CD4-positive, alpha-beta memory T cell (primary cell): ENCODE results near the gene FMO5. TPM values are rescaled to one million over a fixed set of nuclear protein-coding genes. Genes with fewer than 3 reads are reported as not detected.
A peak's percentile ranks its signal among the peaks of the same experiment; 100 is the strongest.
"Not testable (repeated sequence)": the region's sequence is repeated elsewhere in the genome, so short reads cannot be mapped to it uniquely, and the experiment has no call there.

ENCODE experiments used
- CTCF ChIA-PET: fragments of 350-600 bp; sonication (Branson Sonifier 250); formaldehyde crosslinking; loops from one replicate; lab custom pipeline; 2021; ENCODE audit warnings: inconsistent platforms; ENCODE audit not compliant: partially characterized antibody; lab: Charles Lee
- POLR2A ChIA-PET: fragments of 350-600 bp; sonication (Branson Sonifier 250); formaldehyde crosslinking; loops from one replicate; lab custom pipeline; 2021; ENCODE audit not compliant: partially characterized antibody; lab: Charles Lee
- DNase-seq, 5 donors: peaks; one replicate each; pipeline versions ENCODE4 v3.0.0 to v3.0.0-alpha.2; 2020 to 2022; ENCODE audit warnings: mixed read lengths in 1 of 5
- H3K27ac ChIP-seq: one replicate; pipeline ENCODE4 v1.7.0; 2013; ENCODE audit warnings: low read depth, low read length
- H3K27me3 ChIP-seq: 2 replicates; pipeline ENCODE4 v1.7.0; 2013; ENCODE audit warnings: mild to moderate bottlenecking, low read length, moderate library complexity; ENCODE audit not compliant: insufficient read depth
- H3K36me3 ChIP-seq: 2 replicates; pipeline ENCODE4 v1.7.0; 2013; ENCODE audit warnings: mild to moderate bottlenecking, low read length, moderate library complexity; ENCODE audit not compliant: insufficient read depth
- H3K4me1 ChIP-seq: 2 replicates; pipeline ENCODE4 v1.7.0; 2013; ENCODE audit warnings: mild to moderate bottlenecking, low read length, moderate library complexity; ENCODE audit not compliant: insufficient read depth
- H3K4me3 ChIP-seq, 2 donors: one replicate each; pipeline ENCODE4 v1.7.0; 2013; ENCODE audit warnings: low read length in 2 of 2, mild to moderate bottlenecking in 1 of 2
- H3K9me3 ChIP-seq, 2 donors: one replicate each; pipeline ENCODE4 v1.7.0; 2013; ENCODE audit warnings: low read length in 2 of 2, control low read depth in 1 of 2; ENCODE audit not compliant: control insufficient read depth in 1 of 2
- H3K27ac Mint-ChIP-seq, 7 donors: one replicate each; pipeline ENCODE4 v1.8.0; 2020 to 2021; ENCODE audit warnings: mixed read lengths in 7 of 7, mild to moderate bottlenecking in 6 of 7, inconsistent platforms in 3 of 7, moderate library complexity in 3 of 7
- H3K27me3 Mint-ChIP-seq, 2 donors: one replicate each; pipeline ENCODE4 v1.8.0; 2020 to 2021; ENCODE audit warnings: mixed read lengths in 2 of 2
- H3K36me3 Mint-ChIP-seq, 2 donors: one replicate each; pipeline ENCODE4 v1.8.0; 2020 to 2021; ENCODE audit warnings: mixed read lengths in 2 of 2, inconsistent platforms in 1 of 2, mild to moderate bottlenecking in 1 of 2
- H3K4me1 Mint-ChIP-seq, 4 donors: one replicate each; pipeline ENCODE4 v1.8.0; 2020 to 2021; ENCODE audit warnings: mixed read lengths in 4 of 4, mild to moderate bottlenecking in 1 of 4
- H3K4me3 Mint-ChIP-seq, 8 donors: one replicate each; pipeline ENCODE4 v1.8.0; 2020 to 2021; ENCODE audit warnings: mixed read lengths in 8 of 8, mild to moderate bottlenecking in 7 of 8, moderate library complexity in 6 of 8, inconsistent platforms in 3 of 8
- H3K9me3 Mint-ChIP-seq, 8 donors: one replicate each; pipeline ENCODE4 v1.8.0; 2020 to 2021; ENCODE audit warnings: mixed read lengths in 8 of 8, mild to moderate bottlenecking in 5 of 8, inconsistent platforms in 3 of 8, moderate library complexity in 1 of 8
- intact Hi-C: fragments of 100-400 bp; cut with micrococcal nuclease; formaldehyde crosslinking; loops from one replicate; pipeline ENCODE4 v1.15.1; 2023
- polyA plus RNA-seq, 2 donors: library from polyadenylated mRNA; unstranded; fragments of 300-500 nt; fragmentation: Illumina TruSeq; gene quantifications; one replicate each; pipeline ENCODE4 v1.2.3, GENCODE V29; 2021
- total RNA-seq, 2 experiments: library from RNA; stranded (reverse); gene quantifications; one replicate each; pipeline ENCODE4 v1.2.3, GENCODE V29; 2021

The FMO5 gene
- total and polyA plus RNA-seq, 4 experiments from 2014 or later, result 1.0 to 1.5 (median 1.4) TPM

- Histone ChIP-seq H3K9me3 (no peaks in the 10 kb centered on the region), H3K4me1 (peaks cover 39% of the 10 kb centered on the region), H3K4me3 (no peak overlapping the region), H3K27ac (no peak overlapping the region), H3K36me3 (no peaks in the 10 kb centered on the region), H3K27me3 (no peaks in the 10 kb centered on the region)
- peaks cover 40 to 66% (median 44%) of the 10 kb centered on the region in 4 donors for H3K4me1 Mint-ChIP-seq
- ChIA-PET POLR2A (interaction anchor here (4.3 kb wide), 1 partner anchor 74 kb away, joined by 54 read pairs; the partner anchor contains the start of gene PRKAB2), CTCF (no interaction called here)
- intact Hi-C loops, result no loop called here
- H3K27ac Mint-ChIP-seq, result peak overlapping the region in 1 of 7 donors; percentile 68
- no peaks in the 10 kb centered on the region for H3K27me3 Mint-ChIP-seq
- H3K9me3 Mint-ChIP-seq, result no peaks in the 10 kb centered on the region
- no peak for DNase-seq
- peaks cover 0 to 4% of the 10 kb centered on the region in 2 donors for H3K36me3 Mint-ChIP-seq
- peak overlapping the region in 2 of 8 donors; percentile 28 to 31 for H3K4me3 Mint-ChIP-seq
These were observed 20.0 kb upstream of the FMO5 start for GRCh38 chr1:147245129-147245528.

- Mint-ChIP-seq H3K27me3 (peaks cover 0 to 1% of the 10 kb centered on the region in 2 donors), H3K9me3 (no peaks in the 10 kb centered on the region), H3K4me3 (peak overlapping the region; percentile 92 to 97 (median 95)), H3K27ac (peak overlapping the region in 4 of 7 donors; percentile 2 to 92 (median 76)), H3K36me3 (peaks cover 0 to 4% of the 10 kb centered on the region in 2 donors), H3K4me1 (peaks cover 34 to 57% (median 36%) of the 10 kb centered on the region in 4 donors)
- intact Hi-C loops, result loop anchor here (2.0 kb wide), 1 partner anchor 159 kb away; no protein-coding TSS in a partner anchor
- peak overlapping the region; percentile 70 for H3K27ac ChIP-seq
- DNase-seq, result no peak
- CTCF ChIA-PET, result interaction anchor here (0.7 to 3.4 kb wide), 11 partner anchors 9 to 128 kb away, joined by 3 to 57 read pairs (median 5); partner anchors contain the start of genes FMO5 and PRKAB2
- peaks cover 39% of the 10 kb centered on the region for H3K4me1 ChIP-seq
- H3K4me3 ChIP-seq, result peak overlapping the region; percentile 21 to 84
- H3K27me3 ChIP-seq, result no peaks in the 10 kb centered on the region
- POLR2A ChIA-PET, result interaction anchor here (1.2 to 4.3 kb wide), 2 partner anchors 19 to 72 kb away, joined by 7 to 54 read pairs; partner anchors contain the start of genes FMO5 and PRKAB2
- H3K36me3 ChIP-seq, result no peaks in the 10 kb centered on the region
- H3K9me3 ChIP-seq, result no peaks in the 10 kb centered on the region
These were observed 18.7 kb upstream of the FMO5 start for GRCh38 chr1:147243841-147244240.

GRCh38 chr1:147243228-147243685, 18.1 kb upstream of the FMO5 start:
- H3K27me3 ChIP-seq, result no peaks in the 10 kb centered on the region
- H3K4me1 ChIP-seq, result peaks cover 39% of the 10 kb centered on the region
- CTCF ChIA-PET, result interaction anchor here (0.7 to 3.4 kb wide), 12 partner anchors 10 to 127 kb away, joined by 3 to 57 read pairs (median 4); partner anchors contain the start of genes FMO5 and PRKAB2
- H3K4me1 Mint-ChIP-seq, result peaks cover 32 to 53% (median 34%) of the 10 kb centered on the region in 4 donors
- peak overlapping the region; percentile 92 to 97 (median 95) for H3K4me3 Mint-ChIP-seq
- peak overlapping the region; percentile 70 for H3K27ac ChIP-seq
- peak overlapping the region; percentile 48 to 93 (median 75) for H3K27ac Mint-ChIP-seq
- peaks cover 0 to 4% of the 10 kb centered on the region in 2 donors for H3K36me3 Mint-ChIP-seq
- DNase-seq, result no peak
- POLR2A ChIA-PET, result interaction anchor here (1.2 to 4.3 kb wide), 2 partner anchors 18 to 72 kb away, joined by 7 to 54 read pairs; partner anchors contain the start of genes FMO5 and PRKAB2
- peak overlapping the region; percentile 21 to 84 for H3K4me3 ChIP-seq
- H3K27me3 Mint-ChIP-seq, result peaks cover 0 to 1% of the 10 kb centered on the region in 2 donors
- no peaks in the 10 kb centered on the region for H3K9me3 ChIP-seq
- no peaks in the 10 kb centered on the region for H3K9me3 Mint-ChIP-seq
- H3K36me3 ChIP-seq, result no peaks in the 10 kb centered on the region
- intact Hi-C loops, result loop anchor here (2.0 kb wide), 1 partner anchor 158 kb away; no protein-coding TSS in a partner anchor

- CTCF ChIA-PET, result interaction anchor here (0.6 to 3.4 kb wide), 28 partner anchors 11 to 253 kb away, joined by 3 to 57 read pairs (median 4); partner anchors contain the start of genes FMO5 and PRKAB2
- Mint-ChIP-seq H3K27me3 (peaks cover 0 to 1% of the 10 kb centered on the region in 2 donors), H3K36me3 (peaks cover 0 to 4% of the 10 kb centered on the region in 2 donors), H3K4me1 (peaks cover 29 to 49% (median 31%) of the 10 kb centered on the region in 4 donors), H3K9me3 (no peaks in the 10 kb centered on the region), H3K4me3 (peak within 1 kb of the TSS; percentile 92 to 97 (median 96)), H3K27ac (peak within 1 kb of the TSS; percentile 60 to 93 (median 79))
- Histone ChIP-seq H3K4me3 (peak within 1 kb of the TSS; percentile 21 to 84), H3K4me1 (peaks cover 37% of the 10 kb centered on the region), H3K27ac (peak within 1 kb of the TSS; percentile 70), H3K36me3 (no peaks in the 10 kb centered on the region), H3K27me3 (no peaks in the 10 kb centered on the region), H3K9me3 (no peaks in the 10 kb centered on the region)
- intact Hi-C loops, result loop anchor here (1.0 to 2.0 kb wide), 3 partner anchors 17 to 158 kb away; partner anchors contain the start of genes FMO5 and PRKAB2
- DNase-seq, result peak; percentile 91 to 93 (median 92)
- POLR2A ChIA-PET, result interaction anchor here (0.6 to 4.3 kb wide), 5 partner anchors 17 to 158 kb away, joined by 3 to 54 read pairs (median 10); partner anchors contain the start of genes FMO5 and PRKAB2
These were observed 17.5 kb upstream of the FMO5 start, which contains the start of gene CHD1L for GRCh38 chr1:147242449-147243227. TSS of gene CHD1L (plus strand) at chr1:147242684. CDS start at chr1:147242704, 20 bp downstream.

DNA sequence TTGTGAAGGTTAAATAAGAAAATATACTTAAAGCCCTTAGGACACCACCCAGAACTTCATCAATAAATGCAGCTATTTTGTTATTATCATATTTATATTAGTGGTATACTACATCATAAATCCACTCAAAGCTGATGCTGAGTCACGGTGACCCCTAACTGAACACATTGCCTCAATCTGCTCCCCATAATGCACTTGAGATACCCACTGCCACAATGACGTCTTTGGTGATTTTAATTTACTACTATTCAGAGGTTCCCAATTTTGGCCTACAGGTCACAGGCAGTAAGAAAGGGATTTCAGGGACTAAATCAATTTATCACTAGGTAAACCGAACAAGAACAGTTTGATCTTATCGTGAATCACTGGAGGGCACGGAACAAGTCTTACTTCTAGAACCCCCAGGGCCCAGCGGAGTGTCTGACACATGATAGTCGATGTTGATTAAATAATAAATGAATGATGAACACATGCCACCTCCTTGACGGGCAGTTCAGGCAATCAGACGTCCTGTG, 16.9 kb upstream of the FMO5 start:
- peaks cover 0 to 4% of the 10 kb centered on the region in 2 donors for H3K36me3 Mint-ChIP-seq
- intact Hi-C loops, result loop anchor here (1.0 to 2.0 kb wide), 3 partner anchors 17 to 157 kb away; partner anchors contain the start of genes FMO5 and PRKAB2
- ChIA-PET POLR2A (interaction anchor here (0.6 to 4.3 kb wide), 4 partner anchors 17 to 158 kb away, joined by 3 to 54 read pairs (median 14); partner anchors contain the start of genes FMO5 and PRKAB2), CTCF (interaction anchor here (0.6 to 3.4 kb wide), 18 partner anchors 10 to 253 kb away, joined by 3 to 57 read pairs (median 4); partner anchors contain the start of genes FMO5 and PRKAB2)
- H3K4me3 Mint-ChIP-seq, result peak overlapping the region; percentile 72 to 97 (median 86)
- peak overlapping the region in 1 of 2 donors; percentile 84 for H3K4me3 ChIP-seq
- no peaks in the 10 kb centered on the region for H3K9me3 ChIP-seq
- peaks cover 30% of the 10 kb centered on the region for H3K4me1 ChIP-seq
- peaks cover 0 to 1% of the 10 kb centered on the region in 2 donors for H3K27me3 Mint-ChIP-seq
- H3K9me3 Mint-ChIP-seq, result no peaks in the 10 kb centered on the region
- no peaks in the 10 kb centered on the region for H3K27me3 ChIP-seq
- H3K4me1 Mint-ChIP-seq, result peaks cover 23 to 43% (median 24%) of the 10 kb centered on the region in 4 donors
- H3K27ac ChIP-seq, result peak overlapping the region; percentile 70
- no peak for DNase-seq
- H3K27ac Mint-ChIP-seq, result peak overlapping the region; percentile 60 to 87 (median 73)
- H3K36me3 ChIP-seq, result no peaks in the 10 kb centered on the region

GRCh38 chr1:147240131-147240721, 15.1 kb upstream of the FMO5 start:
- H3K9me3 ChIP-seq, H3K27me3 Mint-ChIP-seq, CTCF ChIA-PET, H3K27ac ChIP-seq, H3K27ac Mint-ChIP-seq, H3K4me3 ChIP-seq, intact Hi-C loops, H3K36me3 ChIP-seq, H3K36me3 Mint-ChIP-seq, H3K27me3 ChIP-seq, DNase-seq, H3K9me3 Mint-ChIP-seq: not testable (repeated sequence)
- Mint-ChIP-seq H3K4me1 (peaks cover 10 to 27% (median 16%) of the 10 kb centered on the region in 4 donors), H3K4me3 (peak overlapping the region in 1 of 8 donors; percentile 29)
- peaks cover 21% of the 10 kb centered on the region for H3K4me1 ChIP-seq
- POLR2A ChIA-PET, result interaction anchor here (1.1 kb wide), 1 partner anchor 156 kb away, joined by 3 read pairs; no protein-coding TSS in a partner anchor
